GM12878 (cell line): Measurements from ENCODE around the gene SERPINB6. TPM values are rescaled to one million over a fixed set of nuclear protein-coding genes. Genes with fewer than 3 reads are reported as not detected.
A peak's percentile ranks its signal among the peaks of the same experiment; 100 is the strongest.

Experiments
- ATAC-seq: fragments of 200-7000 bp; cut with Tn5 transposase; 3 replicates; pipeline ENCODE4 v1.9.1; 2020; ENCODE audit warnings: mild to moderate bottlenecking, moderate library complexity
- BruUV-seq: library from RNA; stranded (reverse); fragments of 400-500 nt; replicated peaks from 2 replicates; lab custom pipeline; 2021; lab: Mats Ljungman, UMichigan
- CTCF ChIA-PET: fragments of 300-600 bp; sonication (Branson Sonifier 250); formaldehyde crosslinking; extraction: SDS; loops from one replicate; lab custom pipeline; 2021; ENCODE audit warnings: inconsistent platforms; lab: Yijun Ruan, JAX
- POLR2A ChIA-PET: fragments of 350-600 bp; formaldehyde crosslinking; extraction: SDS; loops from one replicate; lab custom pipeline; 2021; ENCODE audit warnings: inconsistent platforms; lab: Charles Lee
- RAD21 ChIA-PET: fragments of 300-600 bp; sonication (Branson Sonifier 250); formaldehyde crosslinking; loops from one replicate; lab custom pipeline; 2023; ENCODE audit warnings: antibody characterized with exemption; ENCODE audit not compliant: unreplicated experiment; lab: Charles Lee
- SMC1A ChIA-PET: fragments of 300-600 bp; sonication (Branson Sonifier 250); formaldehyde crosslinking; loops from one replicate; lab custom pipeline; 2023; ENCODE audit not compliant: unreplicated experiment, uncharacterized antibody; lab: Charles Lee
- DNase-seq: peaks from one replicate; pipeline ENCODE4 v3.0.0-alpha.2; 2011; ENCODE audit warnings: low read depth, low spot score
- FAIRE-seq: peaks from 3 replicates; lab custom pipeline; 2011; peaks lifted over from hg19 to GRCh38; lab: Jason Lieb, UNC
- H2AFZ ChIP-seq: 2 replicates; pipeline ENCODE4 v1.6.0; 2011; ENCODE audit warnings: low read depth, low read length, control low read depth; ENCODE audit not compliant: control insufficient read depth
- H3K27ac ChIP-seq: 2 replicates; pipeline ENCODE4 v1.5.1; 2011; ENCODE audit warnings: control low read depth; ENCODE audit not compliant: control insufficient read depth, insufficient read depth
- H3K27me3 ChIP-seq, 2 experiments: replicated peaks in 1 of 2; 2 replicates each; pipeline versions ENCODE4 v1.6.0 to v1.6.1; 2011; ENCODE audit warnings: low read length in 1 of 2; ENCODE audit not compliant: control insufficient read depth in 2 of 2, insufficient read depth in 2 of 2
- H3K36me3 ChIP-seq, 2 experiments: 2 replicates each; pipeline ENCODE4 v1.5.1; 2011; ENCODE audit warnings: low read length in 1 of 2; ENCODE audit not compliant: control insufficient read depth in 2 of 2, insufficient read depth in 2 of 2
- H3K4me1 ChIP-seq: 2 replicates; pipeline ENCODE4 v1.6.1; 2011; ENCODE audit warnings: mild to moderate bottlenecking, low read length, moderate library complexity, mixed read lengths; ENCODE audit not compliant: control insufficient read depth, insufficient read depth
- H3K4me2 ChIP-seq: 2 replicates; pipeline ENCODE4 v1.6.0; 2011; ENCODE audit warnings: control low read depth; ENCODE audit not compliant: control insufficient read depth, insufficient read depth
- H3K4me3 ChIP-seq: fragments of 200-600 bp; sonication (generic); 2 replicates; pipeline ENCODE4 v1.5.1; 2016
- H3K79me2 ChIP-seq: 2 replicates; pipeline ENCODE4 v1.6.0; 2011; ENCODE audit warnings: low read length; ENCODE audit not compliant: control insufficient read depth, insufficient read depth
- H3K9ac ChIP-seq: 2 replicates; pipeline ENCODE4 v1.8.0; 2011; ENCODE audit warnings: low read length, control low read depth, mixed read lengths; ENCODE audit not compliant: control insufficient read depth, insufficient read depth
- H3K9me3 ChIP-seq: replicated peaks from 3 replicates; pipeline ENCODE4 v1.5.1; 2011; ENCODE audit warnings: mild to moderate bottlenecking, low read length; ENCODE audit not compliant: control insufficient read depth, insufficient read depth
- H4K20me1 ChIP-seq: 2 replicates; pipeline ENCODE4 v1.6.0; 2011; ENCODE audit not compliant: control insufficient read depth, insufficient read depth
- BHLHE40 ChIP-seq, 2 experiments: fragments of 450-650 bp in 1 of 2; IDR thresholded peaks; 2 replicates each; pipeline ENCODE4 v1.6.1; 2011 to 2017; ENCODE audit warnings: low read depth in 2 of 2, borderline replicate concordance in 1 of 2, improper control_type of control experiment in 1 of 2, low read length in 1 of 2, mild to moderate bottlenecking in 1 of 2
- BMI1 ChIP-seq: fragments of 450-650 bp; IDR thresholded peaks from 2 replicates; pipeline ENCODE4 v1.6.1; 2016; ENCODE audit warnings: mild to moderate bottlenecking, moderate library complexity, borderline replicate concordance
- CHD1 ChIP-seq: IDR thresholded peaks from 2 replicates; pipeline ENCODE4 v1.6.1; 2012; ENCODE audit warnings: low read depth, low read length, improper control_type of control experiment
- CHD2 ChIP-seq: IDR thresholded peaks from 2 replicates; pipeline ENCODE4 v1.6.1; 2011; ENCODE audit warnings: low read depth, low read length, improper control_type of control experiment, borderline replicate concordance
- CREB1 ChIP-seq: IDR thresholded peaks from 2 replicates; pipeline ENCODE4 v1.6.1; 2012; ENCODE audit warnings: low read depth, mild to moderate bottlenecking, inconsistent platforms
- FOXM1 ChIP-seq: IDR thresholded peaks from 2 replicates; pipeline ENCODE4 v1.6.1; 2012; ENCODE audit warnings: low read depth, mild to moderate bottlenecking, inconsistent platforms, low read length, moderate library complexity
- IRF4 ChIP-seq: IDR thresholded peaks from 2 replicates; pipeline ENCODE4 v1.6.1; 2011; ENCODE audit warnings: low read depth, low read length
- JUND ChIP-seq: IDR thresholded peaks from 2 replicates; pipeline ENCODE4 v1.6.1; 2012; ENCODE audit warnings: low read depth, mild to moderate bottlenecking, low read length, improper control_type of control experiment, moderate library complexity
- KLF5 ChIP-seq: fragments of 450-650 bp; IDR thresholded peaks from 2 replicates; pipeline ENCODE4 v1.6.1; 2014; ENCODE audit warnings: mild to moderate bottlenecking; ENCODE audit not compliant: partially characterized antibody
- NR2F1 ChIP-seq: fragments of 450-650 bp; conservative IDR thresholded peaks from 2 replicates; pipeline ENCODE4 v1.6.1; 2017; ENCODE audit warnings: mild to moderate bottlenecking
- POLR2AphosphoS2 ChIP-seq: IDR thresholded peaks from 2 replicates; pipeline ENCODE4 v1.6.1; 2011; ENCODE audit warnings: low read depth, mild to moderate bottlenecking, low read length, improper control_type of control experiment, moderate library complexity
- POLR2AphosphoS5 ChIP-seq: IDR thresholded peaks from 2 replicates; pipeline ENCODE4 v1.6.1; 2011; ENCODE audit warnings: mild to moderate bottlenecking, low read length, inconsistent platforms
- RELA ChIP-seq: fragments of 450-650 bp; IDR thresholded peaks from 2 replicates; pipeline ENCODE4 v1.8.0; 2014; ENCODE audit warnings: borderline replicate concordance; ENCODE audit not compliant: partially characterized antibody
- SP1 ChIP-seq: IDR thresholded peaks from one replicate; pipeline ENCODE4 v1.6.1; 2011; ENCODE audit warnings: low read depth, low read length
- SPI1 ChIP-seq: IDR thresholded peaks from 2 replicates; pipeline ENCODE4 v1.6.1; 2011; ENCODE audit warnings: low read depth, mild to moderate bottlenecking, low read length, moderate library complexity, borderline replicate concordance; ENCODE audit not compliant: insufficient read depth
- SREBF2 ChIP-seq: IDR thresholded peaks from 2 replicates; pipeline ENCODE4 v1.6.1; 2012; ENCODE audit warnings: mild to moderate bottlenecking, low read length
- ZNF274 ChIP-seq: IDR thresholded peaks from one replicate; pipeline ENCODE4 v1.8.0; 2011; ENCODE audit not compliant: insufficient read length, insufficient read depth
- WGBS: methylation state at CpG from one replicate; pipeline ENCODE4 v1.1.6; 2016; ENCODE audit warnings: low lambda C conversion rate; ENCODE audit not compliant: insufficient replicate concordance, insufficient coverage; ENCODE audit errors: missing lambda C conversion rate; 5-methylcytosine and 5-hydroxymethylcytosine counted together
- in situ Hi-C: fragments of 300-500 bp; cut with MboI; formaldehyde crosslinking; loops from 9 replicates; pipeline ENCODE4 v1.14.3; 2018; ENCODE audit warnings: mixed read lengths
- intact Hi-C: fragments of 100-400 bp; cut with micrococcal nuclease; formaldehyde crosslinking; loops from one replicate; pipeline ENCODE4 v1.14.2; 2022; ENCODE audit not compliant: unreplicated experiment
- polyA plus RNA-seq, 11 experiments: library from polyadenylated mRNA; depleted of rRNA in 4 of 11; unstranded in 6 of 11; stranded (reverse) in 5 of 11; fragments of >200 nt; fragmentation: Nextera tagmentation in 4 of 11; fragmentation: Illumina TruSeq in 1 of 11; extraction: Ambion mirVana in 4 of 11; extraction: Trizol in 1 of 11; gene quantifications; 1 replicate in 1 of 11; 2 replicates in 10 of 11; pipeline versions ENCODE4 v1.2.1 to v1.2.3, GENCODE V29; 2011 to 2016; ENCODE audit warnings: inconsistent platforms in 2 of 11, missing spikeins in 2 of 11, low read depth in 1 of 11
- total RNA-seq, 4 experiments: library from RNA; depleted of rRNA in 3 of 4; stranded (reverse); fragments of >200 nt in 3 of 4; fragmentation: Illumina TruSeq in 1 of 4; extraction: Trizol in 1 of 4; gene quantifications; 2 replicates each; pipeline versions ENCODE4 v1.2.1 to v1.2.3, GENCODE V29; 2013 to 2021
- TF ChIP-seq, protein P1 (sequence below): fragments of 450-650 bp; IDR thresholded peaks from 2 replicates; pipeline ENCODE4 v1.6.1; 2017; ENCODE audit warnings: mild to moderate bottlenecking, moderate library complexity

Gene SERPINB6
- total and polyA plus RNA-seq, 10 of the 15 experiments (the other 5 are each of a cell fraction or from before 2014, with no cell fraction given) = 0.37 to 2.2 (median 0.68) TPM; not detected in 1

GRCh38 chr6:2940010-2940850 lies 31.1 kb downstream of the SERPINB6 start:
- ChIA-PET RAD21 (interaction anchor here (0.6 to 1.7 kb wide), 12 partner anchors 15 to 1195 kb away, joined by 3 to 11 read pairs (median 4); partner anchors contain the start of genes ECI2 and SERPINB1), SMC1A (interaction anchor here (0.6 to 1.7 kb wide), 9 partner anchors 9 to 760 kb away, joined by 3 to 9 read pairs (median 4); no protein-coding TSS in a partner anchor), CTCF (interaction anchor here (0.7 to 12.7 kb wide), 11 partner anchors 8 to 149 kb away, joined by 3 to 193 read pairs (median 4); no protein-coding TSS in a partner anchor), POLR2A (interaction anchor here (0.6 to 1.2 kb wide), 3 partner anchors 44 to 115 kb away, joined by 3 read pairs; no protein-coding TSS in a partner anchor)
- in situ Hi-C loops = loop anchor here (25.0 kb wide), 1 partner anchor 1353 kb away; no protein-coding TSS in a partner anchor
- WGBS = 8% methylated on average over 26 of the region's 26 CpGs
- peak; percentile 94 for FAIRE-seq
- Histone ChIP-seq H3K4me3 (no peak overlapping the region), H2AFZ (no peak overlapping the region), H3K9ac (no peak overlapping the region), H3K79me2 (no peaks in the 10 kb centered on the region), H3K27ac (peak overlapping the region; percentile 17; the same call in 1 of the 2 replicates), H4K20me1 (no peaks in the 10 kb centered on the region), H3K36me3 (no peaks in the 10 kb centered on the region), H3K9me3 (peaks cover 32% of the 10 kb centered on the region), H3K27me3 (peaks cover 0 to 6% of the 10 kb centered on the region in 2 experiments), H3K4me2 (no peak overlapping the region), H3K4me1 (peaks cover 36% of the 10 kb centered on the region)
- intact Hi-C loops = loop anchor here (1.0 to 5.0 kb wide), 4 partner anchors 41 to 127 kb away; partner anchors contain the start of gene RIPK1
- peak; percentile 97 for ATAC-seq
- TSS peak; percentile 100 for BruUV-seq
- DNase-seq = peak; percentile 99
- TF ChIP-seq SREBF2 (peak; percentile 63; the same call in 1 of the 2 replicates), BMI1 (peak; percentile 75; the same call in 1 of the 2 replicates), CHD1 (no peak), ZNF274 (no peak), NR2F1 (peak; percentile 85), CHD2 (peak; percentile 72; the same call in 1 of the 2 replicates), IRF4 (peak; percentile 99), KLF5 (peak; percentile 78), SPI1 (peak; percentile 37; the same call in 1 of the 2 replicates), RELA (peak; percentile 40), BHLHE40 (IDR thresholded peaks at IDR 0.05; ENCODE audit: borderline replicate concordance in 1 of 2, low read depth in 2 of 2, low read length in 1 of 2) (peak; percentile 71 to 72), CREB1 (peak; percentile 77), FOXM1 (peak; percentile 97), SP1 (peak; percentile 39), POLR2AphosphoS2 (no peak), JUND (peak; percentile 91), POLR2AphosphoS5 (peak; percentile 61; the same call in 1 of the 2 replicates)
- TF ChIP-seq, protein P1, sequence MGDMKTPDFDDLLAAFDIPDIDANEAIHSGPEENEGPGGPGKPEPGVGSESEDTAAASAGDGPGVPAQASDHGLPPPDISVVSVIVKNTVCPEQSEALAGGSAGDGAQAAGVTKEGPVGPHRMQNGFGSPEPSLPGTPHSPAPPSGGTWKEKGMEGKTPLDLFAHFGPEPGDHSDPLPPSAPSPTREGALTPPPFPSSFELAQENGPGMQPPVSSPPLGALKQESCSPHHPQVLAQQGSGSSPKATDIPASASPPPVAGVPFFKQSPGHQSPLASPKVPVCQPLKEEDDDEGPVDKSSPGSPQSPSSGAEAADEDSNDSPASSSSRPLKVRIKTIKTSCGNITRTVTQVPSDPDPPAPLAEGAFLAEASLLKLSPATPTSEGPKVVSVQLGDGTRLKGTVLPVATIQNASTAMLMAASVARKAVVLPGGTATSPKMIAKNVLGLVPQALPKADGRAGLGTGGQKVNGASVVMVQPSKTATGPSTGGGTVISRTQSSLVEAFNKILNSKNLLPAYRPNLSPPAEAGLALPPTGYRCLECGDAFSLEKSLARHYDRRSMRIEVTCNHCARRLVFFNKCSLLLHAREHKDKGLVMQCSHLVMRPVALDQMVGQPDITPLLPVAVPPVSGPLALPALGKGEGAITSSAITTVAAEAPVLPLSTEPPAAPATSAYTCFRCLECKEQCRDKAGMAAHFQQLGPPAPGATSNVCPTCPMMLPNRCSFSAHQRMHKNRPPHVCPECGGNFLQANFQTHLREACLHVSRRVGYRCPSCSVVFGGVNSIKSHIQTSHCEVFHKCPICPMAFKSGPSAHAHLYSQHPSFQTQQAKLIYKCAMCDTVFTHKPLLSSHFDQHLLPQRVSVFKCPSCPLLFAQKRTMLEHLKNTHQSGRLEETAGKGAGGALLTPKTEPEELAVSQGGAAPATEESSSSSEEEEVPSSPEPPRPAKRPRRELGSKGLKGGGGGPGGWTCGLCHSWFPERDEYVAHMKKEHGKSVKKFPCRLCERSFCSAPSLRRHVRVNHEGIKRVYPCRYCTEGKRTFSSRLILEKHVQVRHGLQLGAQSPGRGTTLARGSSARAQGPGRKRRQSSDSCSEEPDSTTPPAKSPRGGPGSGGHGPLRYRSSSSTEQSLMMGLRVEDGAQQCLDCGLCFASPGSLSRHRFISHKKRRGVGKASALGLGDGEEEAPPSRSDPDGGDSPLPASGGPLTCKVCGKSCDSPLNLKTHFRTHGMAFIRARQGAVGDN = no peak
